ENCODE data around the gene LPP.

The LPP gene

DNA sequence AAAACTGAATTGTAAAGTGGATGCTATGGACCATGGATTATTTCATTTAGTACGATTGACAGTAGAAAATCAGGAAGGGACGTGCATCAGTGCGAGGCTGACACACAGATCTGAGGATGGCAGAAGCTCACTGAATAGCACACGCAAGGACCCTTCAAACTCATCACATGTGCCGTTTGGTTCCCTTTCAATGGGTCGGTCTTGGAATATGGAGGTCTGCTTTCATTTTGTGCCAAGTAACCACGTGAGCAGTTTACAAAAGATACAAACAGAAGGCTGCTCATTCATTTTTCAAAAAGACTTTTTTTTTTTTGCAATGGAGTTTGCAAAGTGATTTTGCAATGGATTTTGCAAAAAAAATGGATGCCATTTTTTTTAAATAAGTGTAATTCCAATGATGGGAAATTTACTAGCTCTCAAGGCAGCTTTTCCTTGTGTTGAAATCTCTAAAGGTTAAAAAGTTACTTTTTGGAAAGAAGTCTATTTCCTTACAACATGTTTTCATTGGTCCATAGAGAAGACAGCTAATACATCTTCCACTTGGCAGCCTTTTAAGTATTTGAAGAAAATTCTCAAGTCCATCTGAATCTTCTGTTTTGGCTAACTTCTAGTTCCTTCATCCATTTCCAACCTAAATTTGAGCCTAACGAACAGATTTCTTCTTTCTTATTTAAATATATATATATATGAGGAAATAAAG, 625.5 kb downstream of the LPP start:
- DNase-seq = no peak

DNA sequence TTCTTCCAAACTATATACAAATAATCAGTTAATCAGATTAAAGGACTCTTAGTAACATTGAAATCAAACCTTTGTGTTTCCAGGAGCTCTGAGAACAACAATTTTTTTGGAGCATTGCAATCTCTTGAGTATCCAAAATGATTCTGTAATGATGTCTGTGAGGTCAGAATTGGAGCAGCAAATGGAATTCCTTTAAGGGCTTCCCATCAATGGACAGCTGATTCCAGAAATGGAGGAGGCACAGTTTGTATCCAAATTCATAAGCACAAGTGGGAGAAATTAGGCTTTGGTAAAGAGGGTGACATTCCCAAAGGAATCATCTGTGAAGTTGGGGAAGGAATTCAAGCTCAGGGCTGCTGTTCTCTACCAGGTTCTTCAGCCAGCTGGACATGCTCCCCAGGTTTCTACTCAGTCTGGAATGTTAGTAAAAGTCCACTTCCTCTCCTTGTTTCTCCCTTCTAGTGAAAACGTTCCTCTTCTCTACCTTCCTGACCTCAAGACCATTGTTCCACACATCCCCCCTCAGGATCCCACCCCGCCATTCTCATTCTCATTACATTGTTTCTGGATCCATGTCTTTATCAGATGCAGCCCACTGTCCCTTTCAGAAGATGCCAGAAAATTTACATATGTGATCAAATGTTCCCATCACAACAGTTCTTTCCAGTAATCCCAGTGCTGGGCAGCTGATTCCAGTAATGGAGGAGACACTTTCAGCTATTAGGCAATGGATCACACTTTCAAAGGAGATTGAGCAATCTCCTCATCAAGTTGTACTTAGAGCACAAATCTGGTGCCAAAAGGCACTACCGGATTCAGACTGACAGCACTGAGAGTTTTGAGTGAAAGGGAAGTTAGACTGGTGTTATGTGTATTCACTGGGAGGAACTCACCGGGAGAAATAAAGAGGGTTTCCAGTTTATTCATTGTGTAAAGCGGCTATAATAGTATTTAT, 626.5 kb downstream of the LPP start:
- no peak for DNase-seq

DNA sequence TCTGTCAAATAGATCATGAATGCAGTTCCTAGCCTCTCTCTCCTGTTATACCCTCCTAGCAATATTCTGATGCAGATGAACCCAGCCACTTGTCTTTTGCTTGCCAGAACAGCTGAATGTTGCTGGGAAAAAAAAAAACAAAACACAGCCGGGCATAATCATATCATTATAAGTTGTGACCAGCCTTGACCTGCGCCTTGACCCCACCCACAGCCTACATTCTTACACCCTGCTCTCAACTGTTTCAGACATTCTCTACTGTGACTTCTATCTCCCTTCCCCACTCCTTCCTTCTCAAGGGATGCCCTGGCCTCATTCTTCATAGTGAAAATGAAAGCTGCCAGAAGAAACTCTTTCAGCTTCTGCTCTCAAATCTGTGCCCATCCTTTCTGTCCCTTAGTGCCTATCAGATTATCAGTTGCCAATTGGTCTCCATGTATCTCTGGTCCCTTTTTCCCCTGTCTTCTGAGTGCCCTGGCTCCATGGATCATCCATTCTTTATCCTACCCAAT, 628.7 kb downstream of the LPP start:
- DNase-seq = peak; percentile 4

DNA sequence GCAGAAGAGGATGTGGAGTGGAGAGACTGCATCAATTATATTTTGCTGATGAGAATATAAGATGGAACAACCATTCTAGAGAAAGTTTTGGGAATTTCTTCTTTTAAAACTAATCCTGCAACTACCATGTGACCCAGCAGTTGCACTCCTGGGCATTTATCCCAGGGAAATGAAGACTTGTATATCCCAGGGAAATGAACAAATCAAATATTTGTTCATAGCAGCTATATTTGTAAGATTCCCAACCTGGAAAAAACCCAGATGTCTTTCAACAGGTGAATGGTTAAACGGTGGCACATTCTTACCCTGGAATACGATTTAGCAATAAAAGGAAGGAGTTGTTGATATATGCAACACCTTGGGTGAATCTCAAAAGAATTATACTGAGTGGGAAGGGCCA, 632.5 kb downstream of the LPP start:
- DNase-seq = no peak

DNA sequence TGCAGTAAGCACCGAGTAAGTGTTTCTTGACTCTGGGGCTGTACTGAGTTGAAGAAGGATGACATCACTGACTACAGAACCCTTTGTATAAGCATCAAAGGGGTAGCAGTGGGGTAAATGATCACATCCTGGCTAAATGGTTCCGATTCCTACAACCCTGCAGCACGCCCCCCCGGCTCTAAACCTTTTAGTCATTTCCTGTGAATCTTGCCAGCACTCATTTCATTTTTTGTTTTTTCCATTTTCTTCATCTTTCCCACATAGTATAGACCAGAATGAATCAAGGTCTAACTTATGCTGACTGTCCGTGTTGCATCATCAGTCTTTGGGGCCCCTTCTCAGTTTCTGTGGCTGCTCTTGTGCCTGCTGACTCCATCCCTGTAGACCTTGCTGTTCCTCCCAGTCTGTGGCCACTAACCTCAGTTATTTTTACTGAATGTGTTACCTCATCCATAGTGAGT, 634.7 kb downstream of the LPP start:
- DNase-seq = peak; percentile 92

DNA sequence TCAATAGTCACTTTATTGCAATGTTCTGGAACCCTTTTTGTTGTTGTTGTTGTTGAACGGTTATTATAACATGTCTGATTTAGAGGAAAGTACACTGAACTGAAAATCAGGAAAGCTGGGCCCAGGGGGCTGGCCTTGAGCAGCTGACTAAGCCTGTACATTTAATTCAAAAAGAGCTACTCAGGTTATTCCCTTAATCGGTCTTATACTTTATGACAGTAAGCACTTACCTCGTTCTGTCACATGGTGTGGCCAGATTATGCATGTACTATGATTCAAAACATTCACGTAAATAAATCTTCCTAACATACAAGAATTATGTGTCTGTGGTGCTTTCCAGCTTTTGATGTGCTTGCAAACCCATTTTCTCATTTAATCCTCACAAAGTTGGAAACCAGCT, 635.3 kb downstream of the LPP start:
- DNase-seq = peak; percentile 6

DNA sequence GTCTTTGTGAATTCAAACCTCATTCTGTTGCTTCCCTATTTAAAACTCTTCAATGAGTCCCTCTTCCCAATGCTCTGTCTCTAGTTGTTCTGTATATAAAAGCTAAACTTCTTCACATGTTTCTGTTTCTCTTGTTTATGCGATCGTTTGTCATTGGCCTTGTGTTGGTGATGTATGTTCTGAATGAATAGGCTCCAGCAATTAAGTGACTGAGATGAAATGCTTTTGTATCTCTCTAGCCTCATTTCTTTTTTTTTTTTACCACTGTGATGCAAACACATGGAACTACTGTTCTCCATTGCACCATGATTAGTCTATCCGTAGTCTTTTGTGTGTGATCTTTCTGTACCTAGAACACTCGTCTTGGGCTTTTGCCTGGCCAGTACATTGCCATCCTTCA, 637.4 kb downstream of the LPP start:
- DNase-seq = no peak

DNA sequence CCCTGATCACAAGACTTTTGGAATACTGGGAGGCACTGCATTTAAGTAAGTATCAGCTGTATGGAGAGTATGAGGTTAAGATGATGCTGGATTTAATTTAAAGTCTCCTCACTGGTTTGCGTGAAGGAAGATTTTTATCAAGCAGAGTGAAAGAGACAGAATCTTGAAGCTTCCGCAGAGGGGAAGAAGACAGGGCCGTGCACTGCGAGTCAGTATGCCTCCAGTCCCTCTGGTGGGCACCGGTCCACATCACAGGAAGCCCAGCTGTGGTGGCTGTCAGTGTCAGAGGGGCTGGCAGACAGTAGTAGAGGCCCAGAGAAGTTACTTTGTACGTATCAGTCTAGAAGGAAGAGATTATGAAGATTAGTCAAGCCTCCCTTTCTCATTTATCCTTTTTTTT, 638.8 kb downstream of the LPP start:
- DNase-seq = no peak

DNA sequence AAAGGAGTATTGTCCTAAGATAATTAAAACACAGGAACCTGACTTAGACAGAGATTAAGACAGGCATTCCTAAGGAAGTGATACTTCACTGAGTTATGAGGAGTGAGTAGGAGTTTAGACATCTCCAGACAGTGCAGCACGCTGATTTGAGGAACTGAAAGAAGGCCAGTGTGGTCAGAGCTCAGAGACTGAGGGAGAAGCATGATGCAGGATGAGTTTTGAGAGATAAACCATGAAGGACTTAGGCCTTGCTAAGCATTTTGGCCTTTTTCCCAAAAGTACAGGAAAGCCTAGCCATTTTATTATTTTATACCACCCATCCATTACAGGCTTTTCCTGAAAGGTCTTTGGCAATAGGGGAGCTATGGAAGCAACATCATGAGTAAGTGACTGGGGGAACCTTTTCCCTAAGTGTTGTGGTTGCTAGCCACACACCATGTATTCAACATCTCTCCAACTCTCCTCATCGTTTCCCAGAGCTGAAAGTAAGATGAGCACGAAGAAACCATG, 642.2 kb downstream of the LPP start:
- DNase-seq = no peak

DNA sequence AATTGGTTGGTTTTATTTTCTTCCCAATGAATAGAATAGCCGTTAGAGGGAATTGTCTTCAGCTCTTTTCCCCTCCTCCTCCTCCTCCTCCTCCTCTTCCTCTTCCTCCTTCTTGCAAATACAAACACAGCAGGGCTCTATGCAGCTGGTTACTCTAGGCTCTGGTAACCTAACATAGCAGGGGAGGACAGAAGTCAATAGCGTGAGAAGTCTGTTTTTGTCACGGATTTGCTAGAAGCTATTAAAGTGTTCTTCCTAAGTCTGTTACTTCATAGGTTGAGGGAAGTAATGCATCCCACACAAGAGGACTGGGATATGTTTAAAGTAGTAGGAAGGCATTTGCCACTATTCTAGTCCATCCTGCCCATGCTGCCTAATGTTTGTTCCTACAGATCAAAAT, 643.1 kb downstream of the LPP start:
- no peak for DNase-seq

DNA sequence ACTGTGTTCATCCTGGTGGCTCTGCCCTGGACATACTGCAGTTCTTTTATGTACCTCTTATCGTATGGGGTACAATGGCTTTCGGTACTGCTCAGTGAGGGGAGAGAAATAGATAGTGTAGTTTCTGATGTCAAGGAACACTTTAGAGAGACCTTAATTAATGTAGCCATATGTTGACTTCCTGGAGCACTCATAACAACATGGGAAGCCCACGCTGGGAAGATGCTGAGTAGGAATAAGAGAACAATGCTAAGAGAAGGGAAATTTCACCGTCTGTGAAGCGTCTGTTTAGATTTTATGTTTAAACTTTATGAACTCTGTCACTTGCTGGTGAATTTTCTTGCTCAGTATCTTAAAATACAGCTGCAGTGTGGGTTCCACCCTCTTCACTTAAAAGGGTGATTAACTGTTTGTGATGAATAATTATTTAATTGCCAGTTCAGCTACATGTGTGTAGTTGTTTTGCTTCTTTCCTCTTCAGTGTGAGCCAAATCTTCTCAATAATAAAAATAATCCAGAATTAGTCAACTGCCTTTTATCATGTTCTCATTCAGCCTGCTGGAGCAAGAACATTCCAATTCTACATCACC, 644.7 kb downstream of the LPP start:
- no peak for DNase-seq

DNA sequence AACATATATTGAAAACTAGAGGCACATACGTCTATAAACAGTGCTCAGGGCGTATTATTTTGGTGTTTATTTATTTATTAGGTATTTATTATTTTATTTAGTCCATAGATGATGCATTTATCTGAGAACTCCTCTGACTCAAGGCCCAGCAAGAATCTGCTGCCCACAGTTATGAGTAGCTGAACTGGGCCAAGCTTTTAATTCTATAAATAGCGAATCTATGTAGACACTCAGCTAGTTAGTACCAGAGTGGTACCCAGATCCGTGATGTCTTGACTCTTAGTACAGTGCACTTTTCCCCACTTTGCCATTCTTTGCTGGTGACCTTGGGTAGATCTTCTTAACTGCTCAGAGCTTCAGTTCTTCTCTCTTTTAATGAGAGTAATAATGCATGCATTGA, 647.4 kb downstream of the LPP start:
- DNase-seq = no peak

DNA sequence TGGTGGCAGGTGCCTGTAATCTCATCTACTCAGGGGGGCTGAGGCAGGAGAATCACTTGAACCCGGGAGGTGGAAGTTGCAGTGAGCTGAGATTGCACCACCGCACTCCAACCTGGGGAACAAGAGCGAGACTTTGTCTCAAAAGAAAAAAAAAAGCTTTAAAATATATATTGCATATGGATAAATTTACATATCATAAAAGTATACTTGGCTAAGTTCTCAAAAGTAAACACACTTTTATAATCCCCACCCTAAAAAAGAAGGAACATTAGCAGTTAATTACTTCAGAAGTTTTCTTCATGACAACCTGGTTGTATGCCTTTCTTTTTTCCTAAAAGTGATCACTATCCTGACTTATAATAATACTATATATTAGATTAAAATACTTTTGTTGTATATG, 648.7 kb downstream of the LPP start:
- no peak for DNase-seq

DNA sequence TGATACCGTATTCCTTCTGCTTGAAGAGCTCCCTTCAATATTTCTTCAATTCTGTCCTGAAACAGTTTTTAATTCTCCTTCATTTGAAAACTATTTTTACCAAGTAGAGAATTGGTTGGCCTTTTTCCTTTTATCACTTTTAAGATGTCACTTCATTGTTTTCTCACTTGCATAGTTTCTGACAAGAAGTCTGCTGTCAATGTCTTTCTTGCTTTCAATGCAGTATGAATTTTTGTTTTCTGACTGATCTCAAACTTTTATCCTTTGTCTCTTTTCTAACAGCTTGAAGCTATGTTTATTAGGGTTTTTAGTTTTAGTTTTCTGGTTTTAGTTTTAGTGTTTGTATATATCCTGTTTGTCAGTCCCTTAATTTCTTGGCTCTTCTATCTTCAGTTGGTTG, 653.0 kb downstream of the LPP start:
- no peak for DNase-seq

DNA sequence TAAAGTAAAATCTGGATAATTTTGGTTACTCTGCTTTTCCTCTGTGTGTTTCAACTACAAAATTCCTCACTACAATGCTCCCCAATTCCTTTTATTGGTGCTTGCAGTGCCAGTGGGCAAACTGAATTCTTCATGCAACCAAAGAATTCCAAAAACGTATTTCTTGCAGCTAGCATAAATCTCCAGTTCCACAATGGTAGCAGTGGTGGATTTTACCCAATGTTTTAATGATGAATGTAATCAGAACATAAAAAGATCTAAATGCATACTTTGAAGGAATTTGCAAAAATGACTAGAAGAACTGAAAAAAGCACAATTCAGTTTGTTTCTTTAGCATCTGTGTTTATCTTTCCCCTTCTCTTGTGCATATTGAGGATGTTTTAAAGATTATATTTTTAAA, 658.2 kb downstream of the LPP start:
- no peak for DNase-seq

DNA sequence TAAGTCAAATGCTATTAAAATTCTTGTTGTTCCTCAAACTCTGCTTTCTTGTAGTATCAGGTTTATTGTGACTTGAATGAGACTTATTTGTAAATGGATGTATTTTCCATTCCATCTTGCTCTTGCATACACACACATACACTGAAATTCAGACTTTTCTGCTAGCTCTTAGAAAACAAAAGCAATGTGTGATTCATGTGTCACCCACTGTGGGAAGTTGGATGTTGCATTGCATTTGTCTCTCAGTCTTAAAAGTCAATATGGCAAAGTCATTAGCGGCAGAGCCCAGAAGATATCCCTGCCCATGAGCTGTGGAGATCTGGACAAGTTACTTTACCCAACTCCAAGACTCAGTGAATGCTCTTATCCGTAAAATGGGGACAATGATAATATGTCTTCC, 660.6 kb downstream of the LPP start:
- no peak for DNase-seq

DNA sequence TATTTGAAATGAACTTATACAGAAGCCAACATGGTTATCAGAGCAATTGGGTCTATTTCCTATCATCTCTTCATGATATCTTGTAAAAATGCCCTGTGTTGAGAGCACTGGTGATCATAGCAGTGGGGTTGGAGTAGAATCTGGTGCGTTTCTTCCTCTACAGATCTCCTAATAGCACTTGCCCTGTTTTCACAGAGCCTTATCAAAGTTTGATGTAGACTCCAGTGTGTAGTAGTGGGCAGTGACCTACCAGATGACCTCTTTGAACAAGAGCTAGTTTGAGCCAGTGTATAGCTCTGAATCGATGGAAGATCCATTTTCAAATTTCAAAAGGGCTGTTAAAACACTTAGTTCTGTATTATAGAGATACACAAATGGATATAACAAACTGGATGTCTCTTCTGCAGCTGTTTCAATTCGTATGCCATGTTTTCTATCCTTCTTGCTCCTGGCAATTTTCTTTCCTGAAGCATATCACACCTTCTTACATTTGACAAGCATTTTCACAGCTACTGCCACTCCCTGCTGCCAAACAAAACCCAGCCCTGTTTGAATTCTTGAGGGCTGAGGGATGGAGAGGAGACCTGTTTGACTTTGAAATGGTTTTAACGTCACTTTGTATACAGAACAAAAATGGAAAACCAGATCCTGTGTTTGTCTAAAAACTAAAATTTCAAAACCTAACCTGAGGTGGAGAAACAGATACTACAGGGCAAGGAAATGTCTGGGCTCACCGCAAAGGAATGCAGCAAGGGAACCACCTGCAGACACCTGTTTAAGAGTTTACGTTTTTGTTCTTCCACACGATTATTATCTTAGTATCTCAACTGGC, 663.4 kb downstream of the LPP start:
- no peak for DNase-seq

DNA sequence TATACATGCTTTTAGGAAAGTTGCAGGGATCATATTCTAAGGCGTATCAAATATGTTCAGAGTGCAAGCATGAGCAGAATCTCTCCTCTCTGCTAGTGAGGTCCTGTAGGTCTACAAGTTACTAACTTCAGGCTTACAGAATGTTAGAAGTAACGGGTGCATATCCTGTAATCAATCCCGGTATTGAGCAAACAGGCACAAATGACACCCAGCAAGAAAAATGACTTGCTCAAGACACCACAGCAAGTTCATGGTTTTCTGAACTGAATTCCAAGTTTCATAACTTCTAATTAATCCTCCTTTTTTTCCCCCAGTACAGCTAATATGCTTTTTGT, 663.9 kb downstream of the LPP start:
- DNase-seq = no peak

DNA sequence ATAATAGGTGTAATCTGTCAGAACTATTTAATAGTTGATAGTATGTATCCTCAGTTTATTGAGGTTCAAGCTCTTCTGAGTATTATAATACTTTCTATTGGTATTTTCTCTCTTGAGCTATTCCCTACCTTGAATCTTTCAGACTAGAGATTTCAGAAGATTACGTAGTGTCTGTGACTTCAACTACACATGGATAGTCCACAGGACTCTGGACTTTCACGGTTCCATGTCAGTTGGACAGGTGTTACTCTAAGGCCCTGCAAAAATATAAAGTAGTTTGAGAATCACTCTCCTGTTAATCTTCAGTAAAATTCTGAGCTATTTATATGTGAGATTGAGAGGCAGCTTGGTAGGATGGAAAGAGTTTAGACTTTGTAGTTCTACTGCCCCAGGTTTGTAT, 664.3 kb downstream of the LPP start:
- no peak for DNase-seq

DNA sequence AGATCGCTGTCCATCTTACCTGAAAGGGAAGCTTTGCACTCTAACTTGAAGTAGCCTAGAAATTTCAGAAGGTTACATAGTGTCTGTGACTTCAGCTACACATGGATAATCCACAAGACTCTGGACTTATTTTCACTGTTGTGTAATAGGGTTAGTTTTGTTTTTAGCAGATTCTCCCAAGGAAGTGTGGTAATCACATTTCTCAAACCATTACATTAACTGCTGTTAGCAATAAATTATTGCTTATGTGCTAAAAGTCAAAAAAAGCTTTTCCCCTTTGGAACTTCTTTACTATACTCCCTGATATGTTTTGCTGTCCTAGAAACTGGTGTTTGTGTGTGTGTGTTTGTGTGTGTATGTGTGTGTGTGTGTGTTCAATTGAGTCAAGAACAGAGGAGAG, 666.0 kb downstream of the LPP start:
- DNase-seq = no peak

DNA sequence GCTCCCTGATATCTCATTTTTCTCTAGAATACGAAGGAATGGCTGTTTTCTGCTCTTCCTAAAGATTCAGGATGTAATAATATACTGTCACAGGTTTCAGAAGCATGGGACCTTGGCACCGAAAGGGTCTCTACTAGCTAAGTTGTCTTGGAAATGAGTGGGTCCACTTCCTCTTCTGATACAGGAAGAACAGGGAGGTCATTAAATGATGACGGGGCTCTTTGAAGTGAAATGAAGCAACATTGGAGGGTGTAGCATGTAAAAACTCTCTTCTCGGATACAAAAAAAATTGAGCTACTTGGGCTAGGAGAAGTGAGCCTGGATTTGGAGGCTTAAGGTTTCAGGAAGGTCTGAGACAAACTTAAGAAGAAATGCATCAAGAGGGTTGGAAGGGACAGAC, 668.0 kb downstream of the LPP start:
- DNase-seq = no peak

DNA sequence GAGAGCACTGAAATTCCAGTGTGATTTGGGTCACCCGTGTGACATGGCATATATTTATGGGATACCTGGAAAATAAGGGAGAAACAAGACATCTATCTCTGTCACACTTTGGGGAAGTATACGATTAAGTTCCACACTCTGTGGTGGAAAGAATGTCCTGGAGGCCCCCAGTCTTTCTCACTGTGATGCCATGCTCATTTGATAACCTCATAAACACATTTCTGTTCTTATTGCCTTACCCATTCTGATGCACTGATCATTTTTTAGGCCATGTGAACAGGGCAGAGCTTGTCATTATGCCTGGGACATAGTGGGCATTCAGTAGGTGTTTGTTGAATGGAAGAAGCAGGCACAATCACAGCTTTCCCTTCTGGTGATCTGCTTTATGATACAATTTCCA, 668.5 kb downstream of the LPP start:
- no peak for DNase-seq

DNA sequence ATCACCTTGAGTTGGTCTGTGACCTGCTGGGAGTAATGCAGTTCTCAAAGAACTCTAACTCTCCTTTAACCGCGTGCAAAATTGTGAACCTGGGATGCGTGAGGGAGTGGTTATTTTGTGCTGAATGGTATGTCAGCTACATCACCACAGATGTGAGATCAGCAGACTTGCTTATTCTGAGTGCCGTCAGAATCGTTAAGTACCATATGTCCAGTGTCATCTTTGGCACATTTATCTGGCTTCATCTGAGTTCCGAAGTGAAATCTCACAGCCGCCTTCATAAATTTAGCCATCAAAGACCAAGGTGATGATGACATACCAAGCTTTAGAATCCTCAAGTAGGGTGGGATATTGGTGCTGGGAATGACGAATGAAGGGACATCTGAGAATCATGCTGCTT, 670.6 kb downstream of the LPP start:
- no peak for DNase-seq
